NOMO-1 (cell line): ENCODE results near the gene RIBC2.
"Not testable (repeated sequence)": the region's sequence is repeated elsewhere in the genome, so short reads cannot be mapped to it uniquely, and the experiment has no call there.

Experiments
- DNase-seq, 2 experiments: peaks; one replicate each; lab custom pipeline; 2025; ENCODE audit not compliant: unreplicated experiment in 2 of 2; lab: John Stamatoyannopoulos, UW

The RIBC2 gene, protein sequence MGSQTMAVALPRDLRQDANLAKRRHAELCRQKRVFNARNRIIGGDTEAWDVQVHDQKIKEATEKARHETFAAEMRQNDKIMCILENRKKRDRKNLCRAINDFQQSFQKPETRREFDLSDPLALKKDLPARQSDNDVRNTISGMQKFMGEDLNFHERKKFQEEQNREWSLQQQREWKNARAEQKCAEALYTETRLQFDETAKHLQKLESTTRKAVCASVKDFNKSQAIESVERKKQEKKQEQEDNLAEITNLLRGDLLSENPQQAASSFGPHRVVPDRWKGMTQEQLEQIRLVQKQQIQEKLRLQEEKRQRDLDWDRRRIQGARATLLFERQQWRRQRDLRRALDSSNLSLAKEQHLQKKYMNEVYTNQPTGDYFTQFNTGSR

GRCh38 chr22:45413368-45414211 lies at the start of gene RIBC2, which contains the start of gene SMC1B:
RIBC2 (plus strand) TSS chr22:45413693; CDS start chr22:45413887, 194 bp downstream.
SMC1B (minus strand) TSS chr22:45413599; CDS start chr22:45413567, 32 bp downstream.
- DNase-seq: peak; percentile 94 to 95

GRCh38 chr22:45366713-45367112 lies 46.8 kb upstream of the RIBC2 start:
- DNase-seq: no peak

- DNase-seq: not testable (repeated sequence)
Observed at GRCh38 chr22:45373592-45373991, 39.9 kb upstream of the RIBC2 start.

DNA sequence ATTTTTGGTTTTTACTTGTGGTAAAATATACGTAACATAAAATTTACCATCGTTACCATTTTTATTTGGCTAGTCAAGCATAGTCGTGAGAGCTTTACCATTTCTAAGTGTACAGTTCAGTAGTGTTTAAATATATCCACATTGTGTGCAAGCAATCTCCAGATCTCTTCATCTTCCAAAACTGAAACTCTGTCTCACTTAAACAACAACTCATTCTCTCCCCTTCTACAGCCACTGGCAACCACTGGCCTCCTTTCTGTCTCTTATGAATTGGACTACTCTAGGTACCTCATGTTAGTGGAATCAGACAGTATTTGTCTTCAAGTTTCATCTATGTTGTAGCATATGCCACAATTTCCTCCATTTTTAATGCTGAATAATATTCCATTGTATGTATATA lies 37.5 kb upstream of the RIBC2 start:
- DNase-seq: no peak

- peak; percentile 24 to 42 for DNase-seq
Observed at GRCh38 chr22:45376703-45377102, 36.8 kb upstream of the RIBC2 start.

GRCh38 chr22:45381348-45381747 lies 32.1 kb upstream of the RIBC2 start:
- no peak for DNase-seq

GRCh38 chr22:45389546-45389945 lies 23.9 kb upstream of the RIBC2 start:
- no peak for DNase-seq

GRCh38 chr22:45397806-45398205 lies 15.7 kb upstream of the RIBC2 start:
- DNase-seq: no peak

- no peak for DNase-seq
Observed at GRCh38 chr22:45398214-45398613, 15.3 kb upstream of the RIBC2 start.

- no peak for DNase-seq
Observed at GRCh38 chr22:45399712-45400445, 13.6 kb upstream of the RIBC2 start.

DNA sequence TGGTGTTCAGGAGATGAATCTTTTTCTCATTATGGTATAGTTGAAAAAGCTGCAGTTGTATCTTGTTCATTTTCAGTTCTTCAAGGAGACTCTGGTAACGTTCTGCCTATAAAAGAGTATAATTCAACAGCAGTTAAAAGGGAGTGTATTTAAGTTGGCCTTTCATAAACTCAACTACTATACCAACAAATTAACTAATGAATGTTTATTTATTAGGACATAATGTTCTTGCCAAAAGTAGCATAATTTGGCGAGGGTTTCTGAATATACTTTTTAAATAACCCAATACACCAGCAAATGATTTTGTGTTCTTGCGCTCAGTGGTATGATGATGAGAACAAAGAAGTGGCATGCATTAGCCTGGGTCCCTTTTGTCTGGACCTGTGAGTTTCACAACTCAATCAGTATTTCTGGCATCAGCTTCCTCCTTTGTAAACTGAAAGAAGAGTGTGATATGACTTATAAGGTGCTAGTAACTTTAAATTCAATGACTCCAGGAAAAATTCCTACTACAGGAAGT lies 11.0 kb upstream of the RIBC2 start:
- DNase-seq: peak; percentile 28 to 31

DNA sequence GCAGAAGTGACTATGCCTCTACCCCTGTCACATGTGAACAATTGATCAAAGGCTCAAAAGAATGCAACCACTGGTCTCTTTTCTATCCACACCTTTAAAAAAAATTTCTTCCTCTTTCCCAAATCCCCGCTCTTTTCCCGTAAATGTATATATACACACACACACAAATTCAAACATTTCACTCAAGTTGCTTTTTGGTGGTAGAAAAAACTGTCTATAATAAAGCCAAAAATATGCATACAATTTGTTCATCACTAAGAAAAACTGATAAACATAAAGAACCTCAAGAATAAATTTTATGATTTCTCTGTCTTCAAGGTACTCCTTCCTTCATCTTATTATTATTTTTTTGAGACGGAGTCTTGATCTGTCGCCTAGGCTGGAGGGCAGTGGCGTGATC lies 5.7 kb upstream of the RIBC2 start:
- no peak for DNase-seq

DNA sequence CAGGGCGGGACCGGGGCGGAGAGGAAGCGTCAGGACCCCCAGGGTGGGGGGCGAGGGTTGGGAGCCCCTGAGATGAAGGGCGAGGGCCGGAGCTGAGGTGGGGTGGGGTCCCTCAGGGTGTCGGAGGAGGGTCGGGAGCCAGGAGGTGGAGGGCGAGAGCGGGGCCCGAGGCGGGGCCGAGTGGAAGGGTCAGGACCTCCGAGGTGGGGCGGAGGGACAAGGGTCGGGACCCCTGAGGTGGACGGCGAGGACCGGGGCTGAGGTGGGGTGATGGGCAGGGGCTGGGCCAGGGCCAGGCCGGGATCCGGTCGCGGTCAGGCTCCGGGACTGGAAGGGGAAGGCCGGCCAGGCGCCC lies 503 bp upstream of the RIBC2 start:
- DNase-seq: no peak

DNA sequence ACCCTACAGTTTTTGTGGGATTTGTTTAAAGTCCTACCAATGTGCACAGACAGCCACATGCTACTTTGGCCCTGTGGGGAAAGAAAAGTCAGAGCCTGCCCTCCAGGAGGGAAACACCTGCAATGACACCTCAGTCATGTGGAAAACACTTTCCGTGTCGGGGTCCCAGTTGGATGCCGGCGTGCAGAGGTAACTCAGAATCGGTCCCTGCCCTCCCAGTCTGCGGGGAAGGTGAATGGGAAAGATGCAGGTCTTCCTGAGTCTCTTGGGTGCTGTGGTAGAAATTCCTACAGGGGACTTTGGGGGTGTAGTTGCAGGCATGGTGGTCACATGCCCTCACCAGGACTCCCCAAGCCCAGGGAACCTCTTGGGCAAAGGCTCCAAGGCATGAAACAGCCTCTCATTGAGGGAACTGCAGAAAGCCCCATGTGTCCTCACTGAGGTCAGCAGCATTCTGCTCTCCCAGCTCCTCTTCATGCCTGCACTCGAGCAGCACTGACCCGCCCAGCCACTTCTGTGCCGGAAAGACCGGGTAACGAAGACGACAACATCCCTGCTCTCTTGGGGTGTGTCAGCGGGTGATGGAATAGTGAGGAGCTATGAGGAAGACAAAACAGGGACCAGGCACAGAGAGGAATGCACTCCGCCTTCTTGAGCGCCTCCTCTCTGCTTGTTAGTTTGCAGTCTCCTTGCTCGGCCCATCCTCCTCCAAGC lies 4.7 kb downstream of the RIBC2 start:
- no peak for DNase-seq

DNA sequence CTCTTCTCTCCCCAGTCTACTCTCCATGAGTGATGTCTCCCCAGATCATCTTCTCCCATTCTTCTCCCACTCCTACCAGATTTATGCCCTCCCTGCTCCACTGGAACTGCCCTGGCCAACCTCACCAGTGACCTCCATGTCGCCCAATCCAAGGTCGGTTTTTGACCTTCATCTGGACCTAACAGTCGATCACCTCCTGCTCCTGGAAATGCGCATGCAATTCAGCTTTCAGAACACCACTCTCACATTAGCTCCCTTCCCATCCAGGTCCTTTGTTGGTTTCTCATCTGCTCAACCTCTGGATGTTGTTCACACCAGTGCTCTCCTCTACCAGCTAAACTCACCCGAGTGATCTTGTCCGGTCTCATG lies 5.3 kb downstream of the RIBC2 start:
- DNase-seq: no peak

DNA sequence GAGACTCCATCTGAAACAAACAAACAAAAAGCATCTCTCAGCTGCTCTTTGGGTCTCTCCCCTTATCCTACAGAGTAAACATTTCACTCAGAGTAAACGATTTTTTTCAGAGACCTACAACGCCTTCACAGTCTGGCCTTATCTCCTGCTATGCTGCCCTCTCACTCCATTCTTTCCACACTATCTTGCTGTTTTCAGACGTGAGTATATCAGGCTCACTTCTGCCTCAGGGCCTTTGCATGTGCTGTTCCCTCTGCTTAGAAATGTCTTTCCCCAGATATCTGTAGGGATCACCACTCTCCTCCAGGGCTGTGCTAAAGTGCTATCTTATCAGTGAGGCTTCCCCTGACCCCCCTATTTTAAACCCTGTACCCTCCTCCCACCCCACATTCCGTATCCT lies 6.5 kb downstream of the RIBC2 start:
- no peak for DNase-seq

DNA sequence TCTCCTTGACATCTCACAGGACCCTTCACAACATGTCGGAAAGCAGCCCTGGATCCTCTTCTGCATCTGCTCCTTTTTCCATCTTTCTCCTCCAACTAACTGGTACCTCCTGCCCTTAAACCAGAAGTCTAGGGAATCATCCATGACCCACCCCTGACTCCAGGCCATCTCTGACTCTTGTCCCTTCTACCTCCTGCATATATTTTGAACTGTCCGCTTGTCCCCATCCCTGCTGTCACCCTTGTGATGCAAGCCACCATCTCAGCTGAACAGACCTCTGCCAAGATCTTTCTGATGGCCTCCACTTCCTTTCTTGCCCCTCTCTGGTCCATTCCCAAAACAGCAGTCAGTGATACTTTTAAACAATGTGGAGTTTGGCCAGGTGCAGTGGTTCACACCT lies 7.0 kb downstream of the RIBC2 start:
- DNase-seq: no peak

DNA sequence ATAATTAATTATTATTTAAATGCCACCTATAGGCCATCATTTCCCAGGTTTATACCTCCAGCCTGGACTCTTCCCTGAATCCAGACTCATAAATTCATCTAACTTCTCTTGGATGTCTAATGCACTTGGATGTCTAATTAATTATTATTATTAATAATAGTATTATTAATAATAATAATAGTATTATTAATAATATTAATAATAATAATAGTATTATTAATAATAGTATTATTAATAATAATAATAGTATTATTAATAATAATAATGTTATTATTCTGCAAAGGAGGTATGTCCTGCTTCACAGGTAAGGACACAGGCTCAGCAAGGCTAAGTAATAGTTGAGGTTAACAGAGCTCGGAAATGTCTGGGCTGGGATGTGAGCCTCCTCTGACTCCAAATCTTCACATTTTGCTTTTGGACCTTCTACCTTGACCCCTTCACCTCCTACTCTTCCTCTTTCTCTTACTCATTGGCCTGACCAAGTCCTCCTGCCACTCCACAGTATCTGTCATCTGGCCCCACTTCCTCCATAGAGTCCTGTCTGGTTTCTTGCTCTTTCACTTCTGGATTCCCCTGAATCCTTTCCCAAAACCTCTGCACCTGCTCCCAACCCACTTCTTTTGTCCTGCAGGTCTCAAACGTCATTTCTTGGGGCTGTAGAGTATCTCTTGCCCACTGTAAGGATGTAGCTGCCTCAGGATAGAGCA lies 8.0 kb downstream of the RIBC2 start:
- DNase-seq: peak; percentile 16 to 48

- no peak for DNase-seq
Observed at GRCh38 chr22:45422237-45422983, 8.9 kb downstream of the RIBC2 start.
